HepG2 (cell line): ENCODE results near the gene ST8SIA4. TPM values are rescaled to one million over a fixed set of nuclear protein-coding genes. Genes with fewer than 3 reads are reported as not detected.

ENCODE experiments used
- ATAC-seq: fragments of 200-7000 bp; cut with Tn5 transposase; 3 replicates; pipeline ENCODE4 v1.9.1; 2020; ENCODE audit warnings: mild to moderate bottlenecking, moderate library complexity
- BruUV-seq: library from RNA; stranded (reverse); fragments of 400-500 nt; replicated peaks from 2 replicates; lab custom pipeline; 2021; lab: Mats Ljungman, UMichigan
- CTCF ChIA-PET: fragments of 300-600 bp; formaldehyde crosslinking; extraction: SDS; loops from one replicate; lab custom pipeline; 2021; ENCODE audit warnings: low total read pairs, inconsistent platforms, low intra/inter-chr PET ratio; lab: Yijun Ruan, JAX
- POLR2A ChIA-PET: fragments of 350-600 bp; sonication (Branson Sonifier 250); formaldehyde crosslinking; loops from one replicate; lab custom pipeline; 2020; ENCODE audit warnings: antibody characterized with exemption, inconsistent platforms; lab: Yijun Ruan, JAX
- DNase-seq: peaks from one replicate; pipeline ENCODE4 v3.0.0-alpha.2; 2015; ENCODE audit warnings: low spot score
- FAIRE-seq: peaks from 3 replicates; lab custom pipeline; 2011; peaks lifted over from hg19 to GRCh38; lab: Jason Lieb, UNC
- H2AFZ ChIP-seq: one replicate; pipeline ENCODE4 v1.6.1; 2011; ENCODE audit warnings: low read length, inconsistent platforms
- H3K27ac ChIP-seq: fragments of 300-600 bp; 3 replicates; pipeline ENCODE4 v1.8.0; 2011; ENCODE audit warnings: mixed run types, mild to moderate bottlenecking, mixed read lengths, low read length, inconsistent platforms; ENCODE audit not compliant: insufficient read depth; ENCODE audit errors: extremely low read length
- H3K27me3 ChIP-seq, 2 experiments: fragments of 200-600 bp in 1 of 2; 2 replicates in 1 of 2; 3 replicates in 1 of 2; pipeline versions ENCODE4 v1.6.0 to v1.8.0; 2011; ENCODE audit warnings: low read length in 2 of 2, mild to moderate bottlenecking in 2 of 2, moderate library complexity in 2 of 2, inconsistent platforms in 1 of 2; ENCODE audit not compliant: insufficient read depth in 2 of 2, control insufficient read depth in 1 of 2
- H3K36me3 ChIP-seq, 2 experiments: fragments of 200-600 bp in 1 of 2; replicated peaks in 1 of 2; 2 replicates in 1 of 2; 3 replicates in 1 of 2; pipeline versions ENCODE4 v1.5.1 to v1.8.0; 2011; ENCODE audit warnings: low read length in 2 of 2, inconsistent platforms in 1 of 2; ENCODE audit not compliant: insufficient read depth in 2 of 2, control insufficient read depth in 1 of 2
- H3K4me1 ChIP-seq: 2 replicates; pipeline ENCODE4 v1.5.1; 2012; ENCODE audit warnings: low read length, inconsistent platforms; ENCODE audit not compliant: insufficient read depth
- H3K4me2 ChIP-seq: 2 replicates; pipeline ENCODE4 v1.6.0; 2011; ENCODE audit warnings: low read depth, low read length, inconsistent platforms
- H3K4me3 ChIP-seq, 3 experiments: fragments of 200-600 bp in 1 of 3; sonication (generic), shearing (Covaris generic) in 1 of 3; replicated peaks in 1 of 3; 2 replicates each; pipeline ENCODE4 v1.5.1; 2011 to 2016; ENCODE audit warnings: low read length in 3 of 3, inconsistent platforms in 2 of 3, low read depth in 2 of 3, mild to moderate bottlenecking in 2 of 3, control low read depth in 1 of 3, mixed read lengths in 1 of 3; ENCODE audit not compliant: insufficient read depth in 1 of 3
- H3K79me2 ChIP-seq: one replicate; pipeline ENCODE4 v1.6.1; 2011; ENCODE audit warnings: low read length, inconsistent platforms; ENCODE audit not compliant: insufficient read depth
- H3K9ac ChIP-seq: 2 replicates; pipeline ENCODE4 v1.6.0; 2011; ENCODE audit warnings: mild to moderate bottlenecking, low read depth, low read length, inconsistent platforms; ENCODE audit not compliant: insufficient read depth
- H3K9me3 ChIP-seq: 2 replicates; pipeline ENCODE4 v1.5.1; 2012; ENCODE audit warnings: mild to moderate bottlenecking, low read length
- H4K20me1 ChIP-seq: 2 replicates; pipeline ENCODE4 v1.6.0; 2011; ENCODE audit warnings: inconsistent platforms, mild to moderate bottlenecking, low read length, moderate library complexity; ENCODE audit not compliant: insufficient read depth
- HNRNPLL ChIP-seq: fragments of 200-400 bp; formaldehyde crosslinking; IDR thresholded peaks from 2 replicates; pipeline ENCODE4 v1.6.1; 2017; ENCODE audit warnings: mild to moderate bottlenecking, low read depth, low read length; ENCODE audit not compliant: poor library complexity, severe bottlenecking
- KLF11 ChIP-seq: IDR thresholded peaks from 2 replicates; pipeline ENCODE4 v1.6.1; 2016; ENCODE audit warnings: missing compliant biosample characterization
- NCOA2 ChIP-seq: sonication (generic); formaldehyde crosslinking; IDR thresholded peaks from 2 replicates; pipeline ENCODE4 v1.8.0; 2022; ENCODE audit warnings: inconsistent platforms
- SIN3B ChIP-seq: fragments of 150-350 bp; IDR thresholded peaks from 2 replicates; pipeline ENCODE4 v1.6.1; 2014; ENCODE audit warnings: low read length
- THYN1 ChIP-seq: sonication (generic); formaldehyde crosslinking; IDR thresholded peaks from 2 replicates; pipeline ENCODE4 v1.8.1; 2023; ENCODE audit warnings: low read depth, mild to moderate bottlenecking, moderate library complexity, missing genetic modification reagents, borderline replicate concordance
- ZNF101 ChIP-seq: sonication (generic); formaldehyde crosslinking; IDR thresholded peaks from 2 replicates; pipeline ENCODE4 v1.4.0; 2020; ENCODE audit warnings: mild to moderate bottlenecking, low read depth, missing genetic modification reagents, borderline replicate concordance
- ZNF207 ChIP-seq: fragments of 450-650 bp; IDR thresholded peaks from 2 replicates; pipeline ENCODE4 v1.6.1; 2016; ENCODE audit warnings: antibody characterized with exemption, borderline replicate concordance
- ZNF569 ChIP-seq: sonication (generic); formaldehyde crosslinking; IDR thresholded peaks from 2 replicates; pipeline ENCODE4 v1.5.0; 2020; ENCODE audit warnings: mild to moderate bottlenecking, missing genetic modification reagents, moderate library complexity, borderline replicate concordance
- WGBS: methylation state at CpG from one replicate; pipeline ENCODE4 v1.1.6; 2017; ENCODE audit warnings: low lambda C conversion rate; 5-methylcytosine and 5-hydroxymethylcytosine counted together
- in situ Hi-C: cut with HindIII; loops from 2 replicates; pipeline ENCODE4 v1.10.0; 2017; ENCODE audit warnings: low pct_unique_long_range_greater_than_20kb; ENCODE audit not compliant: extremely low pct_ligation_motif_present
- intact Hi-C: fragments of 100-400 bp; cut with micrococcal nuclease; formaldehyde crosslinking; loops from one replicate; pipeline ENCODE4 v1.10.0; 2022; ENCODE audit not compliant: unreplicated experiment
- polyA plus RNA-seq, 8 experiments: library from polyadenylated mRNA; depleted of rRNA in 3 of 8; stranded (reverse) in 7 of 8; unstranded in 1 of 8; fragments of >200 nt; fragmentation: Illumina TruSeq in 4 of 8; extraction: Trizol in 4 of 8; gene quantifications; 2 replicates each; pipeline versions ENCODE4 v1.2.1 to v1.2.3, GENCODE V29; 2011 to 2016; ENCODE audit warnings: low read depth in 4 of 8, missing spikeins in 1 of 8, mixed read lengths in 1 of 8; ENCODE audit not compliant: insufficient read depth in 1 of 8
- total RNA-seq, 5 experiments: library from RNA; depleted of rRNA; stranded (reverse); fragments of >200 nt; fragmentation: Illumina TruSeq; extraction: Trizol; gene quantifications; 2 replicates each; pipeline ENCODE4 v1.2.3, GENCODE V29; 2016; ENCODE audit warnings: low read depth in 1 of 5
- TF ChIP-seq, protein P1 (sequence below): IDR thresholded peaks from 2 replicates; pipeline ENCODE4 v1.6.1; 2012; ENCODE audit warnings: low read depth, low read length, improper control_type of control experiment
- TF ChIP-seq, protein P2 (sequence below): IDR thresholded peaks from 2 replicates; pipeline ENCODE4 v1.6.1; 2016; ENCODE audit warnings: control low read depth
- TF ChIP-seq, protein P3 (sequence below), 2 experiments: sonication (generic) in 1 of 2; formaldehyde crosslinking in 1 of 2; IDR thresholded peaks; 2 replicates each; pipeline versions ENCODE4 v1.5.1 to v1.6.1; 2011 to 2020; ENCODE audit warnings: borderline replicate concordance in 1 of 2, low read depth in 1 of 2, low read length in 1 of 2, mild to moderate bottlenecking in 1 of 2, missing genetic modification reagents in 1 of 2, moderate library complexity in 1 of 2

Gene ST8SIA4
- total and polyA plus RNA-seq, 2 of the 13 experiments (the other 11 are each of a cell fraction or from before 2014, with no cell fraction given): not detected

DNA sequence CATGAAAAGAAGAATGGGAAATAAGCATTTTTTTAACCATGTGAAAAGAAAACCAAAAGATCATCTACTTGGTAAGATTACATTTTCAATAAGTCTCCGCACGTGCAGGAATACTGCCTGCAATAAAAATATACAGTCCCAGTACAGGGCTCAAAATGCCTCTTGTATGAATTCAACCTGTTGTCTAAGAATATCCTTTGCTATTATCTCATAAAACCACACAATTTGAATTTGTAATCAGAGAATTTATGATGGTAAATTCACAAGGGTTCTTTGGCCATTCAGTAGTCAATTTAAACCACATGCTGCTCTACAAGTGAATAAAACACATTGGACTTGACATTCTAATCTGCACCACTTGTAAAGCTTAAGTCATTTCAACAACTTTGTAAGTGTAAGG, 46.6 kb downstream of the ST8SIA4 start (continued):
- TF ChIP-seq HNRNPLL (no peak), SIN3B (no peak), ZNF207 (no peak), THYN1 (no peak), ZNF569 (CRISPR knock-in tag) (no peak)
- TF ChIP-seq, protein P1, sequence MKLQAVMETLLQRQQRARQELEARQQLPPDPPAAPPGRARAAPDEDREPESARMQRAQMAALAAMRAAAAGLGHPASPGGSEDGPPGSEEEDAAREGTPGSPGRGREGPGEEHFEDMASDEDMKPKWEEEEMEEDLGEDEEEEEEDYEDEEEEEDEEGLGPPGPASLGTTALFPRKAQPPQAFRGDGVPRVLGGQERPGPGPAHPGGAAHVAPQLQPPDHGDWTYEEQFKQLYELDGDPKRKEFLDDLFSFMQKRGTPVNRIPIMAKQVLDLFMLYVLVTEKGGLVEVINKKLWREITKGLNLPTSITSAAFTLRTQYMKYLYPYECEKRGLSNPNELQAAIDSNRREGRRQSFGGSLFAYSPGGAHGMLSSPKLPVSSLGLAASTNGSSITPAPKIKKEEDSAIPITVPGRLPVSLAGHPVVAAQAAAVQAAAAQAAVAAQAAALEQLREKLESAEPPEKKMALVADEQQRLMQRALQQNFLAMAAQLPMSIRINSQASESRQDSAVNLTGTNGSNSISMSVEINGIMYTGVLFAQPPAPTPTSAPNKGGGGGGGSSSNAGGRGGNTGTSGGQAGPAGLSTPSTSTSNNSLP: no peak

DNA sequence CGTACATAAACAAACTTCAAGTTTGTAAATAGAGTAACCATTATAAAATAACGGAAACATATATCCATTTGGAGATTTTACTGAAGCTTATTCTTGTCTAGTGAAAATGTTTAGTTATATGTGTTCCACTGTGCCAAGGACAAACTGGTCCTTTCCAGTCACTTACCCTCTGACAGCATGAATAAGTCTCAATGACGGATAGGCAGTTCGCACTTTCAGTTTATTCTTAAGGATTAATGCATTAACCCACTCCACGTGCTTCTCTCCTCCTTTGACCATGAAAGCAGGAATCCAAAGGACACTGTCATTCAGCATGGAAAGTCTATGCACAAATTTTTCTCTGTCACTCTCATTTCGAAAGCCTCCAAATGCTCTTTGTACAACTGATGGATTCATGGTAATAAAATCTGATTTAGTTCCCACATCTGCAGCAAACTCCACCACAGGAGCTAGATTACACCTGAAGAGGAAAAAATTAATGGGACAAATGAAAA, 47.1 kb downstream of the ST8SIA4 start:
- intact Hi-C loops: no loop called here
- no peak for FAIRE-seq

More for the DNA sequence above, 47.1 kb downstream of the ST8SIA4 start:
- Histone ChIP-seq H3K36me3 (no peaks in the 10 kb centered on the region), H3K27ac (no peak overlapping the region), H3K4me3 (no peak overlapping the region), H3K4me1 (no peaks in the 10 kb centered on the region), H3K27me3 (no peaks in the 10 kb centered on the region), H3K4me2 (no peak overlapping the region), H3K79me2 (no peaks in the 10 kb centered on the region), H2AFZ (no peak overlapping the region), H3K9me3 (no peaks in the 10 kb centered on the region), H4K20me1 (no peaks in the 10 kb centered on the region)
- no peak for ATAC-seq
- POLR2A ChIA-PET: no interaction called here
- in situ Hi-C loops: no loop called here
- CTCF ChIA-PET: no interaction called here
- WGBS: 20% methylated on average over 6 of the region's 6 CpGs
- TF ChIP-seq, protein P2, sequence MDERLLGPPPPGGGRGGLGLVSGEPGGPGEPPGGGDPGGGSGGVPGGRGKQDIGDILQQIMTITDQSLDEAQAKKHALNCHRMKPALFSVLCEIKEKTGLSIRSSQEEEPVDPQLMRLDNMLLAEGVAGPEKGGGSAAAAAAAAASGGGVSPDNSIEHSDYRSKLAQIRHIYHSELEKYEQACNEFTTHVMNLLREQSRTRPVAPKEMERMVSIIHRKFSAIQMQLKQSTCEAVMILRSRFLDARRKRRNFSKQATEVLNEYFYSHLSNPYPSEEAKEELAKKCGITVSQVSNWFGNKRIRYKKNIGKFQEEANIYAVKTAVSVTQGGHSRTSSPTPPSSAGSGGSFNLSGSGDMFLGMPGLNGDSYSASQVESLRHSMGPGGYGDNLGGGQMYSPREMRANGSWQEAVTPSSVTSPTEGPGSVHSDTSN (CRISPR knock-in tag): no peak
- TF ChIP-seq ZNF101 (CRISPR knock-in tag) (no peak), KLF11 (no peak), NCOA2 (CRISPR knock-in tag) (no peak)
- TF ChIP-seq, protein P3, sequence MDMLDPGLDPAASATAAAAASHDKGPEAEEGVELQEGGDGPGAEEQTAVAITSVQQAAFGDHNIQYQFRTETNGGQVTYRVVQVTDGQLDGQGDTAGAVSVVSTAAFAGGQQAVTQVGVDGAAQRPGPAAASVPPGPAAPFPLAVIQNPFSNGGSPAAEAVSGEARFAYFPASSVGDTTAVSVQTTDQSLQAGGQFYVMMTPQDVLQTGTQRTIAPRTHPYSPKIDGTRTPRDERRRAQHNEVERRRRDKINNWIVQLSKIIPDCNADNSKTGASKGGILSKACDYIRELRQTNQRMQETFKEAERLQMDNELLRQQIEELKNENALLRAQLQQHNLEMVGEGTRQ (IDR thresholded peaks at IDR 0.05; ENCODE audit: low read depth, low read length): no peak
- TF ChIP-seq, protein P3 (CRISPR knock-in tag; IDR thresholded peaks at IDR 0.05; ENCODE audit: borderline replicate concordance): no peak
- TF ChIP-seq, all 625 proteins: peak for 0
- DNase-seq: no peak
- BruUV-seq: no TSS peak
- no peak overlapping the region for H3K9ac ChIP-seq
